Effector CD8-positive, alpha-beta T cell (primary cell): Measurements from ENCODE around the gene HPSE2.
"Not testable (repeated sequence)": the region's sequence is repeated elsewhere in the genome, so short reads cannot be mapped to it uniquely, and the experiment has no call there.

Experiments
- DNase-seq: peaks from one replicate; lab custom pipeline; 2025; lab: John Stamatoyannopoulos, UW

Gene HPSE2

DNA sequence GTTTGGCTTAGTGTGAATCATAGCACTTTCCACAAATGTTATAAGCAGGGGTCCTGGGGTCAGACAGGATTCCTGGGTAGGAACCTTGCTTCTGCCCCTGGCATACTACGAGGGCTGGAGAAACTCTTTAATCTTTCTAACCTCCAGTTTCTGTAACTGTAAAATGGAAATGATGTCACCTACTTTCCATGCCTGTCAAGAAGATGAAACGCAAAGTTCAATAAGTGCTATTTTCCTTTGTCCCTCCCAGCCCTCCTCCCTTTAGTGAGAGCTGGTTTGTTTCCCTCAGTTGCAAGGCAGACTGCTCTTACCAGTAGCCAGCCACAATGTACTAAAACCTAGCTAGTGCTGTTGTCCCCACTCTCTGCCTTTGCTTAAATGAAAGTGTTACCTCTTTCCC lies 671.8 kb downstream of the HPSE2 start:
- no peak for DNase-seq

DNA sequence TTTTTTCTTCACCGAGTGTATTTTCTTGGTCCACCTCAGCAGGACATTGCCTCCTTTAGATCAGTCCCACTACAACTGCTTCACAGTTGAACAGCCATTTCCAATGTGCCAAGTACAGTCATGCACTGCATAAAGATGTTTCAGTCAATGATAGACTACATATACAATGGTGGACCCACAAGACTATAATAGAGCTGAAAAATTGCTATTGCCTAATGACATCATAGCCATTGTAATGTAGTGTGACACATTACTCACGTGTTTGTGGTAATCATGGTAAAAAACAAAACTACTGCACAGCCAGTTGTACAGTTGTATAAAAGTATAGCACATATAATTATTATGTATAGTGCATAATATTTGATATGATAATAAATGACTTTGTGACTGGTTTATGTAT lies 675.1 kb downstream of the HPSE2 start:
- no peak for DNase-seq

DNA sequence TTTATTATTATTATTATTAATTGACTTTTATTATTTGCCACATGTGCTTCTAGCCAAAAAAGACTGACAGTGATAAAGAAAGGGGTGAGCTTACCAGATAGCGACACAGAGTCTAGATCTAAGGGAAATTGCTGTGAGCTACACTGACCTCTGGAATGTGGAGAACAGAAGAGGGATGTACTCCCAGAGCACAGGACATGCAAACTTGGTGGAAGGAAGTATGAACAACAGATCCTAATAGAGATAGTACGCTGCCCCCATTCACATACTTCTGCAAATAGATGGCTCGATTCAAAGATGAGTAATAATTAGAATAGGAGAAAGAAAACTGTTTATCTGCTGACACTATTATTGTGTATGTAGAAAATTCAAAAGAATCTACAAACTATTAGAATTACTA lies 679.6 kb downstream of the HPSE2 start:
- DNase-seq, result no peak

DNA sequence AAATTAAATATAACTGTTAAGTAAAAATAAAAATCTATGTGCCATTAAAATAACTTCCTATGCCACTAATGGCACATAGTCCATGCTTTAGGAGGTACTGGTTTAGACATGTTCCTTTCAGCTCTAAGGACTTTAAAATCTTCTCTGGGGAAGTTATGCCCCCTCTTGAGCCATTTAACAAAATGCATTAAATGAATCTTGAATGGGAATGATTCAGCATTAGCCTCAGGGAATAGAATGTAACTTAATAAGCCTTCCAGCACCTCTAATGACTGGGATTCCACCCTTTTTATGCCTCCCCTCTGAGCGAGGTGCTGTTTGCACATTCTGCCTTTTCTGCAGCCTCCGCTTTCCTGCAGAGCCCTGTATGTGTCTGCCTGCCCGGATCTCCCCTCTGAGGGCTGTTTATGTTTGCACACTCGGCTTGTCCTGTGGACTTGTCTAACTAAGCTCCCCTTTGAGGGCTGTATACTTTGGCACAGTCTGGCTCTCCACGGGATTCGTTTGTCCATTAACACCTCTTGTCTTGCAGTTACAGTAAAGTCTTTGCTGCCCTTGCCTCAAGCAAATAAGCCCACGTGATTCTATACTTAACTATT lies 680.5 kb downstream of the HPSE2 start:
- no peak for DNase-seq

DNA sequence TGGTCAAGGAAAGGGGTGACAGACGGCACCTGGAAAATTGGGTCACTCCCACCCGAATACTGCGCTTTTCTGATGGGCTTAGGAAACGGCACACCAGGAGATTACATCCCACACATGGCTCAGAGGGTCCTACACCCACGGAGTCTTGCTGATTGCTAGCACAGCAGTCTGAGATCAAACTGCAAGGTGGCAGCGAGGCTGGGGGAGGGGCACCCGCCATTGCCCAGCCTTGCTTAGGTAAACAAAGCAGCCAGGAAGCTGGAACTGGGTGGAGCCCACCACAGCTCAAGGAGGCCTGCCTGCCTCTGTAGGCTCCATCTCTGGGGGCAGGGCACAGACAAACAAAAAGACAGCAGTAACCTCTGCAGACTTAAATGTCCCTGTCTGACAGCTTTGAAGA lies 694.1 kb downstream of the HPSE2 start:
- not testable (repeated sequence) for DNase-seq

DNA sequence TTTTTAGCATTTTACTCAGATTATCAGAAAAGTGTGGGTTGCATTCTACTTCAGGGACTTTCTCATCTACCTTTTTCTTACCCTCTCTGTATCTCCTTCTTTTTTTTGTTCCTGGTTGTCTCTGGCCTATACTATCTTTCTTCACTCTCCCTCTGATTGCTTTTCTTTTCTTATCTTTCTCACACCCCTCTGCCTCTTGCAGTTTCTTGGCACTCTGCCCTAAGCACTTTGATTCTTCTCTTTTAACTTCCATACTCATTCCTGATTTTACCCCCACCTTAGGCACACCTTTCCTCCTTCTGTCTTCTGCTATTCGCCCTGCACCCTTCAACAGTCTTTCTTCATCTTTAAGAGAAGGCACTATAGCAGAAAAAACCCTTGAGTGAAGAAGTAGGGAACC lies 696.1 kb downstream of the HPSE2 start:
- DNase-seq, result no peak

DNA sequence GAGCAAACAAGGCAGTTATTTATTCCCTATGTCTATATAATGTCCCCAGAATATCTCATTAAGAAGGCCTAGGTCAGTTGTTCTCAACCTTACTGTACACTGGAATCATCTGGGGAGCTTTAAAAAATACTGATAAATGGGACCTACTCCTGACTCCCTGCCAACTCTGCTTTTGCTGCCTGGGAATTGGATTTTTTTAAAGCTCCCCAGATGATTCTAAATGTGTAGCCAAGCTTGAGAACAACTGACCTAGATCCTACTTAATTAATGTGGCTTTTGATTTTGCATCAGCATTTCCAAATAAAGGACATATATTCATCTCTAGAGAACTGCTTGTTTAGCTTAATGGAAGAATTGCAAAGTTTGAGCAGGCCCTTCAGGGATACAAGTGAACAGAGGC lies 697.2 kb downstream of the HPSE2 start:
- no peak for DNase-seq

DNA sequence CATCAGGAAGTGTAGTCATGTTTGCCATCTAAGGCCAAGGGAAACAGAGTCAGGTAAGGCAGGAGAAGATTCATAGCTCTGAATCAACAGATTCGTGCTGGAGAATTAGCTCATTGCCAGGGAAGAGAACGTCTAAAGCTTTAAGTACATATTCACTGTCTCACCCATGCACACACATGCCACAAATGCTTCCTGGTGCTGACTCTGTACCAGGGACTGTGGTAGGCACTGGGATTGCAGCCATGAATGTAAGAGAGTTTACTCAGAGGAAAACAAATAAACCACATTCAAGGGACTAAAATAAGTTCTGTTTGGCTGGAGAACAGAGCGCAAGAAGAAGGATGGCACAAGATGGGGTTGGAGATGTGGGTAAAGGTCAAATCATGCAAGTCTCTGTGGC lies 699.1 kb downstream of the HPSE2 start:
- no peak for DNase-seq

DNA sequence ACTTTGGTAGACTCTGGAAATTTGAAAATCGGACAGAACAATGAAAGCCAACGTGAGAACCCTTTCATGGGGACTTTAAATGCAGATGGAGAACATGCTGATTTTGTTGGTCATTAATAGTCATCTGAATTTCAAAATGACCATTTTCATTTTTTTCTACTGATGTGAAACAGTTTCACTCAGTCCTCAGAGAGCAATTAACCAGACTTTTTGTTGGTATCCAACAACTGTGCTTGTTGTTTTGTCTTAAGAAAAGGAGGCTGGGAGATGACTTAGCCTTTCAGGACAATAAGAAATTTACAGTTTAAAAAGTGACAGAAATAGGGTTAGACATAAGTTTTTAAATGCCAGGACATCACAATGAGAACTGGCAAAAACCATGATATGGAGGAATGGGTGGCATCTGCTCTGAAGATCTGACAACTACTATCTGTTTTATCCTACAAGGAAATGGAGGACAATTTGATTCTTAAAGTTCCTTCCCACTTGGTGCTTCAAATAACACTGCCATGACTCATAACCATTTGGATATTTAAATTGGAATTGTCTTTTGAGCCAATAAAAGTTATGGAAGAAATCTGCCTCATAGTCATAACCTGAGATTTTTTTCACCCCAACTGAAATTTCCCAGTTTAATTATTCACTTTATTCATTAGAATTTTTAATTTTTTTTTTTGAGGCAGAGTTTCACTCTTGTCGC lies 701.8 kb downstream of the HPSE2 start:
- no peak for DNase-seq

DNA sequence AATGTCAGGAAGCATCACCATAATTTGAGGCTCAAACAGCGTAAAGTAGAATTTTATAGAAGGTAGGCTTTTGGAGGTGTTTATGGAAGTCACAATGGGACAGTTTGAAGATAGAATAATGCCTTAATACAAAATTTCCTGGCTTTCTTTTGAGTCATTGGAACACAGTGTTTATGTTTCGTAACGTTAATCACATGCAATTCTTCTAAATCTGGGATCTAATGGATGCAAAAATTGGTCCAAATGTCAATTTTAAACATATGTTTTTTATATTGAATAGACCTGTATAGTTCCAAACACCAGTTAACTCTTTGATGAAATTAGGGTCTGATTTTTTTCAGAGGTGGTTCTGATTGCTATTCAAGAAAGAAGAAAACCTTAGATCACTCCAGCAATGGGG lies 702.4 kb downstream of the HPSE2 start:
- DNase-seq, result no peak

DNA sequence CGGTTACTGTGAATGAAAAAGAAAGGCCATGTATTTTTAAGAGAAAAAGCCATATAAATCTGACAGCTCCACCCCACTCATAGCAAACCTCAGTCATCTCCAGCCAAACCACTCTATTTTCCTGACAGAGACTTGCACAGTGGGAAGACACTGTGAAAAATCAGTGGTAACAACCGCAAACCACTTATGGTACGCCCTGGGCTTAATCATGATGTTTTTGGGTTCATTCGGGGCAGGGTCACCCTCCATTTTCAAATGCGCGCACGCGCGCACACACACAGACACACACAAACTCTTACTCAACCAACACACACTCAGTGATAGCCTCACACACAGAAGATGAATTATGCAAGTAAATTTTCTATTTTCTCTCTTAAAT lies 706.9 kb downstream of the HPSE2 start:
- no peak for DNase-seq

DNA sequence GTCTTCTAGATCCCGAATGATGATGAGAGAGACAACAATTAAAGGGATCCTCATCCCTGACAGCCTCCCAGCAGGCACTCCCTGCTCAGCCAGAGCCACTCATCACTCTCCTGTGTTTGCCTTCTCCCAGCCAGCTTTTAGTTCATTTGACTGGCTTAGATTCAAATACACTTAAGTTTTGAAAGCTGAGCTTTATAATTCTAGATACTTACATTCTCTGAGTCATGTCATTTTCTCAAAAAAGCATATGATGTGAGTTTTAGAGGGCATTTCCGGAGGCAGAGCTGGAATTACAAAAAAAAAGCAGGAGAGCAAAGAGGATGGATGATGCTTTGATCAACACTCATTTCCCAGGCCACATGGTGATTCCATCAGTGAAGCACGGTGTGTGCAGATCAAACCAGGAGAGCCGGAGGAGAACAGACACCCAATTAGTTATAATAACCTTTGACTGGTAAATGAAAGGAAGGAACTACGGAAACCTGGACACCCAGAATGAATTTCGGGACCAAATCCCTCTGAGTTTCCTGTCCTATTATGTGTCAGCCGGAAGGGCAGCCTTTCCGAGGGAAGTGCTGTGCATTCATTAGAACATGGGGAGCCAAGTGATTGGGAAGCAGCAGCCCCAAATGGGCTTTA lies 707.4 kb downstream of the HPSE2 start:
- DNase-seq, result no peak

DNA sequence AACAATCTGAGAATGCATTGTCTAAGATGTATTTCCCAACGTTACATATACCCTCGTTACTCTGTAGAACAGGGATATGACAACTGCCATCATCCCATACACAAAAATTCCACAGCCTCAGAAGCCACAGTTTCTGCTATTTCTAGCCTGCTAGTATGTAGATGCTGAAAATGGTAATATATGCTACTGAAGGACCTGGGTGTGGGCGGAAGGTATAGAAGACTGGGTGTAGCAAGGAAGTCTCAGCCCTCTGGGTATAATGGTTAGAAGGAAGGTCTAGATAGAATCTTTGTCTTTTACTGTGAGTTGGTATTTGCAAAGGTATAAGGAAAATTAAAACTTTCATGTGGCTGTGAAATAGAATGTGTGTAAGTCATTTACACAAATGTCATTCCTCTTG lies 709.7 kb downstream of the HPSE2 start:
- no peak for DNase-seq

DNA sequence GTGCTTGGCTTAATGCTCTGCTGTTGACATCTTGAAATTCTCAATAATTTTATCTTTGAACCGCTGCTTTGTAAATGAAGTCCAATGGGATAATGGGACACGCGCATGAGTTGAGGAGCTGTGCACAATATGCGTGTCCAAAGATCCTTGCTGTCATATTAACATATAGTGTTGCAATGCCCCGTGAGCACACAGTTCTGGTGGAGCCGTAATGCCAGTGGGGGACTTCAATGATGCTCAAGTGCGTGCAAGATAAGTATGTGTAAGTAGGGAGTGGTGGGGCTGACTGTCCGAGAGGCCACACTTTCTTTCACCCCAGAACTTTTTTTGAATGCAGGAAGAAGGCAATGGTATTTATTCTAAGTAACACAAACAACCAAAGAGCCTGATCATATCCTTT lies 711.5 kb downstream of the HPSE2 start:
- DNase-seq, result no peak

DNA sequence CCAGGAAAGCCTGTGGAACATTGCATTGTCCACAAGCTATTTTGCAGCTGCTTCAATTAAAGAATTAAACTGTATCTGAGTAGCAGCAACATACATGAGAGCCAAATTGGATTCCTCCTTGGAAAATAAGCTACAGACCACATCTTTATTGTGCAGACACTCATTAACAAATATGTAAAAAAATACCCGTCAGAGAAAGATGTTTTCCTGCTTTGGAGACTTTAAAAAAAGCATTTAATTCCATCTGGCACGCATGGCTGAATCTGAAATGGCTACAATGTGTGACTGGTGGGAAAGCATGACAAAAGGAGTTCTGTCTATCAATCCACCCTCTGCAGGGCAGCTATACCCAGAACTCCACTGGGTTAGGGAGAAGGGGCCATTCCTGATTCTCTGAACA lies 715.8 kb downstream of the HPSE2 start:
- no peak for DNase-seq

DNA sequence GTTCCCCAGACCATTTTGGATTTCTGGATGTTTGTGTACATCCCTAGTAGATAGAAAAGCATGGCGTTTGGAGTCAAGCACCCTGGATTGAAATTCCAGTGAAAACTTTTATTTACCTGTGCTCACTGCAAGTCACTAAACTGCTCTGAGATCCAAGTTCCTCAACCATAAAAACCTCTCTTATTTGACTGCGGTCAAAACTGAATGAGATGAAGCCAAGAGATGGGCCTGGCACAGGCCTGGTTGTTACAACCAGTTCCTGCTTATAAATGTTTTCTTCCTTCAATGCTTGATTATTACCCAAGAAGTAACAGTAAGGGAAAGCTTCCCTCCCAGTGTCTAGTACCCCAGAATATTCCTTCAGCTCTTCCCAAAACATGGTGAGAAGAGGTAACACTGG lies 718.0 kb downstream of the HPSE2 start:
- no peak for DNase-seq

DNA sequence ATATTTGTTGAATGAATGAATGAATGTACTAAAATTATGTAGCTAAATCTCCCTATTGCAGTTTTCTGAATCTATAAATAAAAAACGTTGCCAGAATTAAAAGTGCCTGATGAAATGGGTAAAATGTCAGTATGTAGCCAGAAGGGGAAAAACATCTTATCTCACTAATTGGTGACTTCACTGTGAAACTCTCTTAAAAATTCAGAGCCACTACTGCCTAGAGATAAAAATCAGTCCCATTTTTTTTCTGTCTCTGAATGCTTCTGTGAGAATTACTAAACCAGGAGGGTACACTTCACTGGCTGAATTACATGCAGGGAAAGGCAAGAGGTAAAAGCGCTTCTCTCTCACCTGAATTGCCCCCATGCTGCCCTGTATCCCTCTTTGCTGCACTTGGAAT lies 719.3 kb downstream of the HPSE2 start:
- DNase-seq, result no peak

DNA sequence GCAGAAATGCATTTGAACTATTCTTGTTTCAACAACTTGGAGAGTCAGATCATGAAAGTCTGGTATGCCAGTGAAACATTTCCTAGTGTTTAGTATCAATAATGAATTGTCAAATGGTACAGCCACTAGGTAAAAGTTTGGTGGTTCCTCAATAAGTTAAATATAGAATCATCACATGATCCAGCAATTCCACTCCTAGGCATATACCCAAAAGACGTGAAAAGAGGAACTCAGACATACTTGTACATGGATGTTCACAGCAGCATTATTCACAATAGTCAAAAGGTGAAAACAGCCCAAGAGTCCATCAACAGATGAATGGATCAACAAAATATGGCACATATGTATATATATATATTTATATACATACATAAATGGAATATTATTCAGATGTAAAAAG lies 721.9 kb downstream of the HPSE2 start:
- DNase-seq, result no peak

DNA sequence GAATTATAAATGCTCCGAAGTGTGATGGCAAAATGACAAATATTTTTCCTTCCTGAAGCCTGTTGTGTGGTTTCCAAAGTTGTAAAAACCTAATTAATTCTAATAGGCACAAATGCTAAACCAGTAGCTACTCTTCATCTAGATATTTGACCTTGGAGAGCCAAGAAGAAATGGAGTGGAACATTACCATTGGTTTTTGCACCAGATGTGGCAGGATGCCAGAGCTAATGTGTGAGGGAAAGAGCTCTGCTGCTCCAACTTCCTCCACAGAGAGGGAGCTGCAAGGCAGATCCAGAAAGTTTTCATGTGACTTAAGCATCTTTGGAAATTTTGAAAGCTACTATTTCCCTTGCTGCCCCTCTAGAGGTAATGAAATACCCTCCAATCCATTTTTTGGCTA lies 723.8 kb downstream of the HPSE2 start:
- DNase-seq, result no peak

DNA sequence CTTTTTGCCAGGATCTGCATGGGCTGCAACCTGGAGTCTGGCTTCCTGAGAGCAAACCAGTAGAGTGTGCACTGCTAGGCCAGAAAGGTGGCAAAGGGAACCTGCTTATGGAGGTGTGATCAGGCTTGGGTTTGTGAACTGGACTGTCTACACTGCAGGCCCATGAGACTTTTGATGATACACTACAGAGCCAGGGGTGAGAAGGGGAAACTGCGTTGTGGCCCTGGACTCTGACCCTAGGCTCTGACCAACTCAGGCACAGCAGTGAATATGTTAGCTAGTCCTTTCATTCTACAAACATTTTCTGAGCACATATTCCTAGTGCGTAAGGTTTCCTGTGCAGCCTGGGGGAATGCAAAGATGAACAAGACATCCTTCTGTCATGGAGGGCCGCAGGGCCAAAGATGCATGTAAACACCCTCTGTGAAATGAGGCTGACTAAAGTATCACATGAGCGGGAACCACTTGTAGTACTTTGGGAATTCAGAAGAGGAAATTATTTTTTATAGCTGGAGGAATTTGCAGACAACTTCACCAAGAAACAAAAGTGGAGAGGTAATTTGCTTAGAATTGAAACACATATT lies 725.1 kb downstream of the HPSE2 start:
- no peak for DNase-seq

DNA sequence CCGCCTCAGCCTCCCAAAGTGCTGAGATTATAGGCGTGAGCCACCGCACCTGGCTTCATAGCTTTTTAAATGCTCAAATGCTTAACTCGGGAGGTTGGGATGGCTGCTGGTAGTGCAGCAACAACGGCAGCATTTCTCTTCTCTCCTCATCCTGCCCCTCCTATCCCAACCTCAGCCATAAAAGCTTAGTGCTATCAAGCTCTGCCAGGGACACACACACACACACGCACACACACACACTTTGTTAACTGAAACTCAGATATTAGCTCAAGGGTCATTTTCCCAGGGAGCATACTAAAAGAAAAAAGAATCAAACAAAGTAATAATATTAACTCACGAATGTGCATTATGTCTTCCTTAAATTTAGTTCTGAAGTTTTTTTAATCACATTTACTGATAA lies 725.9 kb downstream of the HPSE2 start:
- no peak for DNase-seq

DNA sequence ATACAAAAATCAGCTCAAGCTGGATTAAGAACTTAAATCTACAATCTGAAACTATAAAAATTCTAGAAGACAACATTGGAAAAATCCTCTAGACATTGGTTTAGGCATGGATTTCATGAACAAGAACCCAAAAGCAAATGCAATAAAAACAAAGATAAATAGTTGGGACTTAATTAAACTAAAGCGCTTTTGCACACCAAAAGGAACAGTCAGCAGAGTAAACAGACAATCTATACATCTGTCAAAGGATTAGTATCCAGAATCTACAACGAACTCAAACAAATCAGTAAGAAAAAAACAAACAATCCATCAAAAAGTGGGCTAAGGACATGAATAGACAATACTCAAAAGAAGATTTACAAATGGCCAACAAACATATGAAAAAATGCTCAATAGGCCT lies 733.1 kb downstream of the HPSE2 start:
- DNase-seq, result not testable (repeated sequence)

DNA sequence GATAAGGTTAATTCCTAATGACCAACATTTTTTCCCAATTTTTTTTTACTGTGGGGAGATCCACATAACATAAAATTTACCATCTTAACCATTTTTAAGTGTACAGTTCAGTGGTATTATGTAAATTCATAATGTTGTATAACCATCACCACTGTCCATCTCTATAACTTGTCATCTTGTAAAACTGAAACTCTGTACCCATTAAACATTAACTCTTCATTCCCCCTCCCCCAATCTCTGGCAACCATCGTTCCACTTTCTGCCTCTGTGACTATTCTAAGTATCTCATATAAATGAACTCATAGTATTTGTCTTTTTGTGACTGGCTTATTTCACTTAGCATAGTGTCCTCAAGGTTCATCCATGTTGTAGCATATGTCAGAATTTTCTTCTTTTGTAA lies 742.9 kb downstream of the HPSE2 start:
- DNase-seq, result no peak
